ENCODE data around the gene MADCAM1. TPM values are rescaled to one million over a fixed set of nuclear protein-coding genes. Genes with fewer than 3 reads are reported as not detected.

Gene MADCAM1
- total RNA-seq, 4 donors from 2014 or later, result 0.21 TPM; not detected in 3

DNA sequence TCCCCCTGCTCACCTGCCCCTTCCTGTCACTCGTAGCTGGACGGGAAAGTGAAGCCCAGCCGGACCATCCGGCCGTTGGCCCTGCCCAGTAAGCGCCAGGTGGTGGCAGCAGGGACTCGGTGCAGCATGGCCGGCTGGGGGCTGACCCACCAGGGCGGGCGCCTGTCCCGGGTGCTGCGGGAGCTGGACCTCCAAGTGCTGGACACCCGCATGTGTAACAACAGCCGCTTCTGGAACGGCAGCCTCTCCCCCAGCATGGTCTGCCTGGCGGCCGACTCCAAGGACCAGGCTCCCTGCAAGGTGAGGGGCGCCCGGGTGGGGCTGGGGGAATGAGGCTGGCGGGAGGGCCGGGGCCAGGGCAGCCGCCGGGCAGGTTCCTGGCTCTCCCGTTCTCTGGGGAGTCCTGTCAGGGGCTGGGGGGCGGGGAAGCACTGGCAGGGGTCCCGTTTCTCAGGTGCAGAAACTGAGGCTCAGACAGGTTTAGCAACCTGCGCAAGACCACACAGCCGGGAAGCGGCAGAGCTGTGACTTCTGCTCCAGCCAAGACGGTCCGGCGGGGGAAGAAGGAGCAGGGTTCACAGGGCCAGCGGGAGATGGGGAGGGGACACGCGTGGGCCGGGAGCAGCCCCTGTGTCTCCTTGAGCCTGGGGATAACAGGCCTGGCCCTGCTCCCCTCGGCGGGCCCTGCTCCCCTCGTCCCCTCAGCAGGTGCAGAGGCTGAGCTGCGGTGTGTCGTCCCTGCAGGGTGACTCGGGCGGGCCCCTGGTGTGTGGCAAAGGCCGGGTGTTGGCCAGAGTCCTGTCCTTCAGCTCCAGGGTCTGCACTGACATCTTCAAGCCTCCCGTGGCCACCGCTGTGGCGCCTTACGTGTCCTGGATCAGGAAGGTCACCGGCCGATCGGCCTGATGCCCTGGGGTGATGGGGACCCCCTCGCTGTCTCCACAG is 52.9 kb downstream of the MADCAM1 start:
- Histone ChIP-seq H3K27me3 (no peaks in the 10 kb centered on the region), H3K4me3 (no peak overlapping the region), H3K36me3 (no peaks in the 10 kb centered on the region), H3K27ac (no peak overlapping the region), H3K4me1 (peaks cover 0 to 7% (median 0%) of the 10 kb centered on the region in 4 donors), H3K9me3 (no peaks in the 10 kb centered on the region)
- WGBS, 2 donors, result 75 to 80% methylated on average over 36 of the region's 52 CpGs
- DNase-seq (ENCODE audit: low spot score in 2 of 2), result no peak
- TF ChIP-seq, protein P1, sequence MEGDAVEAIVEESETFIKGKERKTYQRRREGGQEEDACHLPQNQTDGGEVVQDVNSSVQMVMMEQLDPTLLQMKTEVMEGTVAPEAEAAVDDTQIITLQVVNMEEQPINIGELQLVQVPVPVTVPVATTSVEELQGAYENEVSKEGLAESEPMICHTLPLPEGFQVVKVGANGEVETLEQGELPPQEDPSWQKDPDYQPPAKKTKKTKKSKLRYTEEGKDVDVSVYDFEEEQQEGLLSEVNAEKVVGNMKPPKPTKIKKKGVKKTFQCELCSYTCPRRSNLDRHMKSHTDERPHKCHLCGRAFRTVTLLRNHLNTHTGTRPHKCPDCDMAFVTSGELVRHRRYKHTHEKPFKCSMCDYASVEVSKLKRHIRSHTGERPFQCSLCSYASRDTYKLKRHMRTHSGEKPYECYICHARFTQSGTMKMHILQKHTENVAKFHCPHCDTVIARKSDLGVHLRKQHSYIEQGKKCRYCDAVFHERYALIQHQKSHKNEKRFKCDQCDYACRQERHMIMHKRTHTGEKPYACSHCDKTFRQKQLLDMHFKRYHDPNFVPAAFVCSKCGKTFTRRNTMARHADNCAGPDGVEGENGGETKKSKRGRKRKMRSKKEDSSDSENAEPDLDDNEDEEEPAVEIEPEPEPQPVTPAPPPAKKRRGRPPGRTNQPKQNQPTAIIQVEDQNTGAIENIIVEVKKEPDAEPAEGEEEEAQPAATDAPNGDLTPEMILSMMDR (IDR thresholded peaks at IDR 0.05), result no peak
- TF ChIP-seq POLR2A (IDR thresholded peaks at IDR 0.05) (no peak), EP300 (IDR thresholded peaks at IDR 0.05) (no peak)

DNA sequence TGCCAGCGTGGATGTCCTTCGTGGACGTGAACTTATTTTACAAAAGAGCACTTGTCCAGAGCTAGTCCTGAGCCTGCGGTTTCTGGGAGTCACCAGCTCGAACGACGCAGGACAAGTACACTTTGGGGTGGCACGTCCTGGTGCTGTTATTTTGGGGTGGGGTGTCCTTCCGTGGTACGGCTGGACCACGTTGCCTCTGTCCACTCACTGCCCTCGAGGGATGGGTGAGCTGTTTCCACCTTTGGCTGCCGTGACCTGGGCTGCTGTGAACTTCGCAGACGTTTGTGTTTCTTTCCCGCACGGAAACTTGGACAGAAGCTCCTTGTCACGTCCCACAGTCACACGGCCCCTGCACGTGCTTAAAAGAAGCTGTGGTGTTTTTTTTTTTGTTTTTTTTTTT is 58.5 kb downstream of the MADCAM1 start:
- H3K9me3 ChIP-seq, result no peaks in the 10 kb centered on the region
- H3K36me3 ChIP-seq, result no peaks in the 10 kb centered on the region
- peaks cover 0 to 4% of the 10 kb centered on the region in 2 donors for H3K27me3 ChIP-seq
- H3K27ac ChIP-seq, result no peak overlapping the region
- TF ChIP-seq EP300 (IDR thresholded peaks at IDR 0.05) (no peak), POLR2A (IDR thresholded peaks at IDR 0.05) (no peak)
- TF ChIP-seq, protein P1 (IDR thresholded peaks at IDR 0.05), result no peak
- DNase-seq (ENCODE audit: low spot score in 2 of 2), result no peak
- H3K4me3 ChIP-seq, result no peak overlapping the region
- H3K4me1 ChIP-seq, result peaks cover 0 to 16% (median 4%) of the 10 kb centered on the region in 4 donors
- 64 to 77% methylated on average over 20 of the region's 20 CpGs for WGBS, 2 donors

Small RNAs within 50 kb of the gene (small RNA-seq; reads per million reads assigned to genes)
- gene RNA5SP462, result not detected

Other genes starting within 250 kb of the MADCAM1 start
- 10 to 100 TPM in 2 of 4 donors, 1 to 10 TPM in 2; 2.5 to 22.2 (median 9.3) TPM for gene PLPP2, start 205.1 kb upstream of the MADCAM1 start, total RNA-seq
- gene MIER2, start 151.7 kb upstream of the MADCAM1 start, total RNA-seq, result 10 to 100 TPM; 17.8 to 20.7 (median 19.1) TPM
- 1 to 10 TPM in 2 of 4 donors, under 1 TPM in 2; 0.21 to 2.7 (median 1.5) TPM for gene C2CD4C, start 87.3 kb upstream of the MADCAM1 start, total RNA-seq
- gene SHC2, start 35.5 kb upstream of the MADCAM1 start, total RNA-seq, result 10 to 100 TPM; 13.5 to 41.1 (median 22.9) TPM
- gene TPGS1, start 11.0 kb downstream of the MADCAM1 start, total RNA-seq, result 100 to 1,000 TPM; 108 to 131 (median 115) TPM
- gene CDC34, start 35.3 kb downstream of the MADCAM1 start, total RNA-seq, result 100 to 1,000 TPM in 1 of 4 donors, 10 to 100 TPM in 3; 60.7 to 110 (median 73.4) TPM
- 1 to 10 TPM in 1 of 4 donors, not detected in 3; 2.5 TPM for gene GZMM, start 47.6 kb downstream of the MADCAM1 start, total RNA-seq
- 100 to 1,000 TPM; 303 to 400 (median 324) TPM for gene BSG, start 76.1 kb downstream of the MADCAM1 start, total RNA-seq
- gene HCN2, start 93.4 kb downstream of the MADCAM1 start, total RNA-seq, result under 1 TPM in 1 of 4 donors, not detected in 3; 0.59 TPM
- 10 to 100 TPM; 28.2 to 73.5 (median 51.5) TPM for gene POLRMT, start 137.1 kb downstream of the MADCAM1 start, total RNA-seq
- 1 to 10 TPM in 3 of 4 donors, under 1 TPM in 1; 0.30 to 9.0 (median 3.4) TPM for gene FGF22, start 143.4 kb downstream of the MADCAM1 start, total RNA-seq
- gene RNF126, start 166.7 kb downstream of the MADCAM1 start, total RNA-seq, result 10 to 100 TPM; 38.0 to 90.9 (median 55.3) TPM
- gene FSTL3, start 179.9 kb downstream of the MADCAM1 start, total RNA-seq, result 100 to 1,000 TPM; 582 to 977 (median 642) TPM
- gene PRSS57, start 199.0 kb downstream of the MADCAM1 start, total RNA-seq, result not detected
- 100 to 1,000 TPM in 1 of 4 donors, 10 to 100 TPM in 3; 65.7 to 101 (median 98.0) TPM for gene PALM, start 212.4 kb downstream of the MADCAM1 start, total RNA-seq

Data from tibial nerve (tissue), 4 donors.